Hippocampal formation (tissue), 2 donors: Measurements from ENCODE around the gene NKD2.
"Not testable (repeated sequence)": the region's sequence is repeated elsewhere in the genome, so short reads cannot be mapped to it uniquely, and the experiment has no call there.

Experiments
- DNase-seq, 2 donors: peaks; one replicate each; lab custom pipeline; 2025; lab: John Stamatoyannopoulos, UW

Gene NKD2

DNA sequence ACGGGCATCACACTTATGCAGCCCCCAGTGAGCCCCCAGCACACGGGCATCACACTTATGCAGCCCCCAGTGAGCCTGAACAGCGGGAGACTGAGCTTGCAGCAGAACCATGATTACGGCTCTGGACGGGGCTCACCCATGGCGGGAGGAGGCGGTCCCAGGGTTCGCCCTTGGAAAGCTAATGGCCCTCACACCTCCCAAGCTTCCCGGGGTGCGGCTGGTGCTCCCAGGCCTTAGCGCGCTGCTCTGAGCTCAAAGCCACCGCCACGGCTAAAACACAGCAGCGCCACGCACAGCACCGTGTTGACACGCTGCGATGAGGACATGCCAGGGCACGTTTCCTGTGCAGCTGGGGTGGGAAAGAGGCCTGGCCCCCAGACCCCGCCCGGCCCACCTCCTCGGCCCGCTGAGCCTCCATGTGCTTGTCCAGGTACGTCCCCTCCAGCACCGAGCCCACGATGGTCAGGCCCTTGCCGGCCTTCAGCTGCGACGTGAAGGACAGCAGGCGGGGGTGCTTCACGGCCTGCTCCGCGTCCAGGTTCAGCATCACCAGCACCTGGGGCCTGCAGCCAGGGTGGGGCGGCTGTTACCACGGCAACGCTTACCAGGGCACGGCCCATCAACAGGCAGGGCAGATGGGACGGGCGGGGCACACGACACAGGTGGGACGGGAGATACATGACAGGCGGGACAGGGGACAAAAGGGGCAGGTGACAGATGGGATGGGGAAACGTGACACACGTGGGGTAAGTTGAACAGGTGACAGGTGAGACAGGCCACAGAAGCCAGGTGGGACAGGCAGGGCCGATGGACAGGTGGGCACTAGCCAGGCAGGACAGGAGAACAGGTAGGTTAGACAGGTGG, 64.9 kb downstream of the NKD2 start:
- no peak for DNase-seq

DNA sequence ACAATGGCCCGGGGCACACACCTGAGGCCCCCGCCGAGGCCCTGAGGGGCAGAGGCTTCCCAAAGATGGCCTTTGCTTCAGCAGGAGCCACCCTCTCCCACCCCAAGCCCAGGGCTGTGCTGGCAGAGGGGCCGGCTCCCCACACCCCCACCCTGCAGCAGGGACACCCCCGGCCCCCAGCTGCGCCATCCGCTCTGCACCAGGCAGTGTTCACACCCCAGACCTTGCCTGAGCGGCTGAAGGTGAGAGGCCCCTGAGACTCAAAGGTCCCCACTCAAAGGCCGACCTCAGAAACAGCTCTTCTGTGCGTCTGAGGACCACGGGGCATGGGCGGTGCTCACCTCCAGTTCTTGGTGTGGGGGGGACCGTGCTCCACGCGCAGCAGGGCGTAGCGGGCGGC, 65.6 kb downstream of the NKD2 start:
- no peak for DNase-seq

DNA sequence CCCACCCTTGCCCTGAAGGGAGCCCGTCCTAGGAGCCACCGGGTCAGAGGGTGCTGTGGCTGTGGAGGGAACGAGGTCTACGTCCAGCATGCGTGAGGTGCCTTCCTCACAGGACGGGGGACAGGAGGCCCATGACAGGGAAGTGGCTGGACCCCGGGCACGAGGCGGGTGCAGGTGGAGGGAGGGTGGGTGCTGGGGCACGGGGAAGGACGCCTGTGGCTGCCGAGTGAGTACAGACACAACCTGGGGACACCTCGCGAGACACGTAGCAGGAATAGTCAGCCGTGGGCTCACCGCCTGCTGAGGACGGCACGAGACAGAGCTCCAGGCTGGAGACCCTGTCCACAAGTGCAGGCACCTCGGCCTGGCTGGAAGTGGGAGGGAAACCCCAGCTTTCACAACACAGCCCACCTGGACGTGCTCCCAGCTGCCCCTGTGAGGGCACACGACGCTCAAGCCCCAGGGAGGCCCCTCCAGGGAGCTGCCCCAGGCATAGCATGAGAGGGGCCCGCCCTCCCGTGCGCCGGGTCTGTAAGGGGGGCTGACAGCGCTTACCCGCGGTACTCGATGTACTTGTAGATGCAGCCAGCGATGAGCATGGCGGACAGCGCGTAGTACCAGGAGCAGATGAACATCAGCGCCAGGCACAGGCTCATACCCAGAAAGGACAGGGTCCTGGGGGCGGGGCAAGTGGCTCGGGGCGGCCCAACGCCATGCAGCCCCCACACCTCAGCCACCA, 66.4 kb downstream of the NKD2 start:
- DNase-seq = no peak

DNA sequence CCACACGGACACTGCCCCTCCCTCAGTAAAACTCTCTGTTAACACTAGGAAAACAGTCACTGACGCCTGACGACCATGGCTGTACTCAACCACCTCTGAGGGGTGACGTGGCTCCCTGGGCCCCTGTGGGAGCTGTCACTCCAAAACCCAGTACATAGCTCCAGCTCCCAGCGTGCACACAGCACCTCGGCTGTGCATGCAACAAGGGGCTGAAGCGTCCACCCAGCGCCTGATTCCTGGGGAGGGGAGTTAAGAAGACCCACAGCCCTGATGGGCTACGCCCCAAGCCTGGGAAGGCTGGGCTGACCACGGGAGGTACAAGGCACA, 66.9 kb downstream of the NKD2 start:
- DNase-seq = no peak

DNA sequence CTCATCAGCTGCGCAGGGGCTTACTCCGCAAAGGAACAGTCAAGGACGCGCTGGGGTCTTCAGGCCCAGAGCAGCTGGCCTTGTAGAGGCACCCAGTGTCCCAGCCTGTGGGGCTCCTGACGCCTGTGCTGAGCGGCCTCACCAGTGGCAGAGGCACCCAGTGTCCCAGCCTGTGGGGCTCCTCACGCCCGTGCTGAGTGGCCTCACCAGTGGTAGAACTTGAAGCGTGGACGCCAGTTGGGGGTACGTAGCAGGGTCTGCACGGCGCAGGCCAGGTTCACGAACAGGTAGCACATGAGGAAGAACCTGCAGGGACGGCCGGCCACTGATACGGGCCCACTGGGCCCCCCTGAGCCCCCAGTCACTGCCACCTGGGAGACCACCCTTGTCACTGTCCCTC, 67.3 kb downstream of the NKD2 start:
- DNase-seq = no peak

DNA sequence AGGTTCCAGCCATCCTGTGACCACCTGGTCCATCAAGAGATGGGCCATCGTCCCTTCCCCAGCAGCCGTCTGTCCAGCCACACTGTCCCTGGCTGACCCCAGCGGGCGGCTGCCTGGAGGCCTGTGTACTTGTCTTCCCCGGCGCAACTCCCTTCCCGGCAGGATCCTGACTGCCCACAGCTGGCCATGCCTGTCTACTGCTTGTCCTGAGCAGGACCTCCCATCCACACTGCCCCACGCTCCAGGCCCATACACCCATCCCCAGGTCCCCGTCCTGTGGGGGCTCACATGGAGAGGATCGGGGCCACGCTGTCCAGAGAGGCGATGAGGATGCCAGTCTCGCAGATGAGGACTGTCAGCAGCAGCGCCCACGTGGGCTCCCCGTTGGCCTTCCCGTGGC, 67.8 kb downstream of the NKD2 start:
- DNase-seq = no peak

DNA sequence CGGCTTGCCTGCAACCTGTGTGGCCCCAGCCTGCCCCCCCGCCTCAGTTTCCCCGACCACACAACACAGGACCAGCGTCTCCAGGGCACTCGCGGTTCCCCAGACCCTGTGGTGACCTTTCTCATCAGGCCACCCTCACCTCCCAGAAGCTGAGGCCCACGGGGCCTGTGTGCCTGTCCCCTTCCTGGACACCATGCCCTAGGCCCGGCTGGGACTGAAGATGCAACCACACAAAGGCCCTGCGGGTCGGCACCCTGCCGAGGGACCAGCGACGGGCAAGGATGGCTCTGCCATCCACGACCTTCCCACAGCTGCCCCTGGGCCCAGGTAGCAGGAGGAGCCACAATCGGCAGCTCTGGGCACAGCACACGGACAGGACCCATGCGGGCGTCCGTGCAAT, 68.4 kb downstream of the NKD2 start:
- DNase-seq = no peak

DNA sequence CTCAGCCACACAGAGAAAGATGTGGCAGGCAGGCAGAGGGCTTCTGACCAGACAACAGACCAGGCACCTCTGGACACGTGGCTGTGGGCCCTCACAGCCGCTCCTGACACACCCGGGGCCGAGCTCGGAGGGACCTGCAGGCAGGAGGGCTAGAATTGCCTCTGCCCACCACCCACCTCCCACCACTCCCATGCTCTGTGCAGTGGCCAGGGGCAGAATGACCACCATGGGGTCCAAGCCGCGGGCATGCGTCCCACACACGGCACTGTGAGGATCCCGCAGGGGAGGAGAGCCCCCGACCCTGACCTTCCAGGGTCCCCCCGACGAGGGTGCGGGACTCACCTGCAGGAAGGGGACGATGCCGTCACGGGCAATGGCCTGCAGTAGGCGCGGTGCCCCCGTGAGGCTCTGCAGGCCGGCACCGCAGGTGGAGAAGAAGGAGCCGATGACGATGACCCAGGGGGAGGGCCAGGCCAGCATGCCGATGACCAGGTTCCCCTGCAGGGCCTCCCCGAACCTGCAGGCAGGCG, 69.0 kb downstream of the NKD2 start:
- DNase-seq = no peak

DNA sequence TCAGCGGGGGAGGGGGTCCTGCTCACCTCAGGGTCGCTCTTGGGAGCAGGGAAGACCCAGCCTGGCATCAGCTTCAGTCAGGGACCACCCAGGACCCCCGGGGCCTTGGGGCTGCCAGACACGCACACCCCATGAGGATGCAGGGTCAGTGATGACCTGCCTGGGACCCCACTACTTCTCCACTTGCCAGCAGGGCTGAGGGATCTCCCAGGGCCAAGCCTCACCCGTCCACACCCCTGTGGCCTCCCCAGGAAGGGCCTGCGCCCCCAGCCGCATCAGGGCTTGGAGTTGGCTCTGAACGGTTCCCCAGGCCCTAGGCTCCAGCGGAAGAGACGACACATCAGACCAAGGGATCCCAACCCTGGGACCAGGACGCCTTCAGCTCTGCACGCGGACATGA, 69.6 kb downstream of the NKD2 start:
- no peak for DNase-seq

DNA sequence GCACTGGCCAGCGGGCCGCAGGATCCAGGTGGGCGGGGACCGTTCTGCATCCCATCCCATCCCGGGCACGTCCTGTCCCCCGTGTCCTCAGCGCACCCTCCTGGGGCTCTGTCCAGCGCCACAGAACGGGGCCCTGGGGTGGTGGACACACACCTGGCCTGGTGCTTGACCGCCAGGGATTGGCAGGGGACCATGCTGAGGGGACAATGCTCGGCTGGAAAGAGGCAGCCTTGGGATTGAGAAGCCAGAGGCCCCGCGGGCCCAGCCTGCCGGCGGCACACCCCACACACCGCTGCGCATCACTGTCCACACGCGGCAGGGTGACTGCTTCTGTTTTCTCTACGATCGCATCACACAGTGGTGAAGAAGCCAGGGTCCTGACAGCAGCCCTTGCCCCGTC, 70.2 kb downstream of the NKD2 start:
- DNase-seq = no peak

DNA sequence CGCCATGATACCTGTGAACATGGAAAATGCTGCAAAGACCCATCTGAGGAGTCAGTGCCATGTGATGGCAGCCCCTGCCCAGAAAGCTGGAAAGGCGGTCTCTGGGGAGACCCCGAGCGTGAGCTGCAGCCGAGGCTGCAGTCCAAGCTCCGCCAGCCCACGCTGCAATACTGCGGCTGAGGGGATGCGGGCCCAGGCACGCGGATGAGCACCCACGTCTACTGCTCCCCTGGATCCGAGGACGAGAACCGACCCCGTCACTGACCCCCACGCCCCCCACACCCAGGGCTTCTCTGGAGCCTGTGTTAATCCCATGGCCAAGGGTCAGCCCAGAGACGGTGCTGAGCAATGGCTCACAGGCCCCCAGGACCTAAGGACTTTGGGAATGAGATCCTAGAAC, 70.9 kb downstream of the NKD2 start:
- no peak for DNase-seq

DNA sequence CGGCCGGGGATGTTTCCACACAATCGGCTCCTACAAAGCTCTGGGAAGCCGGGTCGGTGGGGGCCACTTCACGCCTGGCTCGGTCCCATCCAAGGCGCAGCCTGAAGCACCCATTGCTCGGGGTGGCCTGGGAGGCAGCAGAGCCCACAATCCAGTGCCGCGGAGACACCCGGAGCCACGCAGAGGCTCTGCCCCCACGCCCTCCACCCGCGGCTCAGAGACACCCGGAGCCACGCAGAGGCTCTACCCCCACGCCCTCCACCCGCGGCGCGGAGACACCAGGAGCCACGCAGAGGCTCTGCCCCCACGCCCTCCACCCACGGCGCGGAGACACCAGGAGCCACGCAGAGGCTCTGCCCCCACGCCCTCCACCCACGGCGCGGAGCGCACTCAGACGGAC, 71.4 kb downstream of the NKD2 start:
- no peak for DNase-seq

DNA sequence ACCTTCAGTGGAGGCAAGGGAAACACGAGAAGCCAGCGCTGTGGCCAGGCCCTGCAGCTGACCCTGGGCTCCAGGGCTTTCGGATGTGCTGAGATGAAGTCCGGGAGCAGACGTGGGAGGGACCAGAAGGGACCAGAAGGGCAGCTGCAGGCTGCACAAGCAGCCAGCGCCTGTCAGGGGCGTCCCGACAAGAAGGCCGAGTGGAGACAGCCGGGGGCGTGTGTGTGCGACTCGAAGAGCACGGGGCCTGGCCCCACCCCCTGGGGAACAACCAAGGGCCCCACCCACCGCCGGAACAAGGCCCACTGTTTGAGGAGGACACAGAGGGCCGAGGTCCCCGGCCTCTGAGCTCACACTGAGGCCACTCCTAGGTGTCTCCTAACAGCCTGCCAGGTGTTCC, 71.8 kb downstream of the NKD2 start:
- no peak for DNase-seq

DNA sequence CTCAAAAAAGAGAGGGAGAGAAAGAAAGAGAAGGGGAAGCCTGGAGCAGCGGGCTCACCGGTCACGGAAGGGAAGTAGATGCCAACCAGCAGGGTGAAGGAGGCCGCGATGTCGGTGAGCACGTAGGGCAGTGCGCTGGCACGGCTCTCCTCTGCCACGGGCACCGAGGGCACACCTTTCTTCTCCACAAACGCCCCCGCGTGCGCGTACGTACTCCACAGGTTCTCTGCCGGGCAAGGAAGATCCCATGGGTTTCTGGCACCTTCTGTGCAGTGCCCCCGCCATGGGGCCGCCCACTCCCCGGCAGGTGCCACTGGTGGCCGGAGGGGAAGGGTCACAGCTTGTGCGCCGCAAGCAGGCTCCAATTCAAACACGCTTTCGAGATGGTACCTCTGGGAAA, 72.9 kb downstream of the NKD2 start:
- no peak for DNase-seq

DNA sequence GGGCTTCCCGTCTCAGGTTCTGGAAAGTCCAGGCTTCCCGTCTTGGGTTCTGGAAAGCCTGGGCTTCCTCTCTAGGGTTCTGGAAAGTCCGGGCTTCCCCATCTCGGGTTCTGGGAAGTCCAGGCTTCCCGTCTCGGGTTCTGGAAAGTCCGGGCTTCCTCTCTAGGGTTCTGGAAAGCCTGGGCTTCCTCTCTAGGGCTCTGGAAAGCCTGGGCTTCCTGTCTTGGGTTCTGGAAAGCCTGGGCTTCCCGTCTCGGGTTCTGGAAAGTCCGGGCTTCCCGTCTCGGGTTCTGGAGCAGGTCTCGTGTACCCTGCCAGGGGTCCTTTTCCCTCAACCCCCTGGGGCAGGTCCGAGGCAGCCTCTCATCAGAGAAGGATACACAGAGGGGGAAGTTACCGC, 74.4 kb downstream of the NKD2 start:
- not testable (repeated sequence) for DNase-seq

DNA sequence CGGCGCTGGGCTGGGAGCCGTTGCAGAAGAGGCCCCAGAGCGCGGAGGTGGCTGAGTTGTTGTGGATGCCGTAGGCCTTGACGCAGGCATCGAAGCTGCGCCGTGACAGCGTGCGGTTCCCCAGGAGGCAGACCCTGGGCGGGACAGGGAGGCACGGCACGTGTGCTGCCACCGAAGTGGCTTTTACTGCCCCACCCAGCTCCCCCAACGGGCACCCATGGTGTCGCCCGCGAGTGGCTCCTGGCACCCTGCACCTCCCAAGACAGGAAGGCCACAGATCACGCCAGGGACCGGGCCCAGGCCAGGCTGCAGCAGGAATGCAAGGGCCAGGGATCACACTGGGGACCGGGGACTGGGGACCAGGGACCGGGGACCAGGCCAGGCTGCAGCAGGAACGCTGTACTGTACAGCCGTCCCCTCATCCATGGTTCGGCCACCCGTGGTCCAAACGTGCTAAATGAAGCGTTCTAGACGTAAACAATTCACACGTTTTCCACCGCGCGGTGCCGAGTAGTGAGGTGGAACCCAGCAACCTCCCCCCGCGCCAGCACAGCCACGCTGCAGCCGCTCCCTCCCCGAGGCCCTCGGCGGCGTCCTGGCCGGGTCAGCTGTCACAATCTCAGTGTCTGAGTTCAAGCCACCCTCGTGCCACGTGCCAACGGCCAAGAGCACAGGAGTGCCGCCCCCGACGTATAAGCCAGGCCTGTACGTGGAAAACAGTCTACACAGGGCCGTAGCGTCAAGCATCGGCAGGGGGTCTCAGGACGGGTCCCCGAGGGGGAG, 75.4 kb downstream of the NKD2 start:
- no peak for DNase-seq

DNA sequence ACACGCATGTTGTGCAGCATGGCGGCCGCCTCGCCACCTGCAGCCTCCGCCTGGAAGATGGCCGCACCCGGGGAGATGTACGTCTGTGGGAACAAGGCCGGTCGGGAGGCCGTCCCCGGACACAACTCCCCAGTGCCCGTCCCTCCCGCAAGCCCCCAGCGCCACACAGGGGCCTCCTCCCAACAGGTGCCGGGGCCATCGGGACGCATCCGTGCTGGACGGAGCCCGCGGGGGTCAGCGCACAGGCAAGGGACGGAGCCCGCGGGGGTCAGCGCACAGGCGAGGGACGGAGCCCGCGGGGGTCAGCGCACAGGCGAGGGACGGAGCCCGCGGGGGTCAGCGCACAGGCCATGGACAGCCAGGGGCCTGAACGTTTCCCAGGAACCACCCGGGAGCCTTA, 76.8 kb downstream of the NKD2 start:
- DNase-seq = no peak

DNA sequence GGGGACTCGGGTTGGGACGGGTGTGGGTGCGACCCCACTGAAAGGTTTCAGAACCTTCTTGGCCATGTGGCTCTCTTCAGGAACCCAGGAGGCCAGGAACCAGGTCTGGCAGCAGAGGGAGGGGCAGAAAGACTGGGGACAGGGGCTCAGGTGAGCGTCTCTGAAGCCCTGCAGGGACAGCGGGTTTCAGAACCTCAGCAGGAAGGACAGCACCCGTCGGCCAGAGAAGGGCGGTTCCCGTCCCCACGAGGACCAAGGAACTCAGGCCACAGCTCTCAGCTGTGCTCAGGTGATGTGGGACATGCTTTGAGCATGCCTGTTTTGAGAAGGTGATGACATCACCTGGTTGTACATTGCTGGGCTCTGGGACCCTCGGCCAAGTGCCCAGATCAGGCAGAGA, 77.5 kb downstream of the NKD2 start:
- no peak for DNase-seq

DNA sequence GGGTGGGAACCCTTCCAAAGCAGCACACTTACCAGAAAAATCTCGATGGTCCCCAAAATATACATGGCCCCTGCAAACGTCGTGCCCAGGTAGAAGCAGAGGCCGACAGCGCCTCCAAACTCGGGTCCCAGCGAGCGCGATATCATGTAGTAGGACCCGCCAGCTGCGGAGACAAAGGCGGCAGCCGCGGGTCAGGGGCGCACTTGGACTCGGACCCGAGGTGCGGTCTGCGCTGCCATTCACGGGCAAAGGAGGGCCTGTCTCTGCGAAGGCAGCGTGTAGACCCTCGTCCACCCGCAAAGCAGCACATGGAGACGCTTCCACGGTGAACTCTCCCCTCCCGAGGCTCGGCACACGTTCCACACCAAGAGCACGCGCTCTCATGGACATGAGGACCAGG, 78.3 kb downstream of the NKD2 start:
- no peak for DNase-seq

DNA sequence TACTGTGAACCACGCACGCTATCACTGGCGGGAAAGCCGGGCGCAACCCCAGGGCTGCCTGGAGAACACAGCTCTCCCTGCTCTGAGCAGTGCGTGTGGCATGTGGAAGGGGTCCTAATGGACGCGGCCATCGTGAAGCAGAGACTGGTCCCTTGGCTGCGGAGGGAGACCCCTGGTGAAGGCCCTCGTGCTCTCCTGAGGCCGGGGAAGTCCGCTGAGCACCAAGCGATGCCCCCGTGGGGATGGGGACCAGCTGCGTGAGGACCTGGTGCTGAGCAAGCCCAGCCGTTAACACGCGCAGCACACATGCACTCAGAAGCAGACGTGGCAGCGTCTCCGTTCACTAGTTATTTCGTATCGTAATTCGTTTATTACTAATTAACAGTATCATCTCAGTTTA, 78.8 kb downstream of the NKD2 start:
- no peak for DNase-seq

DNA sequence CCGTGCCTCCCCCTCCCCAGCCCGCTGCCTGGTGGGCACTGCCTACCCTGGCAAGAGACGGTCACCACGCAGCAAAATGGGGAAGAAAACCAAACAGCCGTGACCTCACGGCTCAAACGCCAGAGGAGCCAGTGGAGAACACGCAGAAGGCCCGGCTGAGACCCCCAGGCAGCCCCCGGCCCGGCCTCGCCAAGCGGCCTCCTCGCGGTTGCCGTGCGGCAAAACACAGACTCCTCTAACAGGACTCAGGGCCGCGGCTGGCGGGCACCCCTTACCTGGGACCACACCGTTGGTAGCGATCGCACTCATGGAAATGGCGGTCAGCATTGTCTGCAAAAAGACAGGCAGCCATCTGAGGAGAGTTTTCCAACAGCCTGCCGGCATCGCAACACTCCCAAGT, 79.4 kb downstream of the NKD2 start:
- no peak for DNase-seq
